ENCODE results near the gene PLD2. TPM values are rescaled to one million over a fixed set of nuclear protein-coding genes. Genes with fewer than 3 reads are reported as not detected.
"Not testable (repeated sequence)": the region's sequence is repeated elsewhere in the genome, so short reads cannot be mapped to it uniquely, and the experiment has no call there.

The PLD2 gene
- total RNA-seq, 1 experiment from 2014 or later = 13.0 TPM

DNA sequence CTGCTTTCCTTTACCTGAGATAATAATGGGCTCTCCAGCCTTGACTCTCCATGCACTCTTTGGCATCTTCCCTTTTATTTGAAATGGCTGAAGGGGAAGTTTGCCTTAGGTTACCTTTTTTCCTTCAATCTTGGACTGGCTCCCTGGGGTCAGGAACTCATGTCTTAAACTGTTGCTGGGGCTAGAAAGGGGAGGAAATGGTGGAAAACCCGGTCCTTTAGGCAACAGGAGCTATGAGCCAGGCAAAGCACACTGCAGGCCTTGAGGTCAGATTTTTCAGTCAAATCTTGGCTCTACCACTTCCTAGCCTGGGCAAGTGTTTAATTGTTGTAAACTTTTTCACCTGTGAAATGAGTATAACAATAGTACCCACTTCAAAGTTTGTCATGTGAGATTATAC, 56.4 kb downstream of the PLD2 start:
- H3K36me3 Mint-ChIP-seq (ENCODE audit: insufficient read depth, unreplicated experiment) = peaks cover 11% of the 10 kb centered on the region
- H3K27me3 Mint-ChIP-seq (ENCODE audit: unreplicated experiment) = no peaks in the 10 kb centered on the region

GRCh38 chr17:4867535-4867934, 60.6 kb downstream of the PLD2 start:
- intact Hi-C loops (cut with micrococcal nuclease; ENCODE audit: unreplicated experiment); CTCF ChIA-PET; H3K27ac Mint-ChIP-seq (ENCODE audit: unreplicated experiment); H3K4me1 Mint-ChIP-seq (ENCODE audit: low read depth, unreplicated experiment); H3K36me3 Mint-ChIP-seq (ENCODE audit: insufficient read depth, unreplicated experiment); DNase-seq; H3K4me3 Mint-ChIP-seq (ENCODE audit: low read depth, unreplicated experiment); BruUV-seq (replicated peaks); H3K27me3 Mint-ChIP-seq (ENCODE audit: unreplicated experiment); H3K9me3 Mint-ChIP-seq (ENCODE audit: low read depth, unreplicated experiment): not testable (repeated sequence)

More for the DNA sequence above, 56.4 kb downstream of the PLD2 start:
- H3K27ac Mint-ChIP-seq (ENCODE audit: unreplicated experiment) = no peak overlapping the region
- no peak overlapping the region for H3K4me3 Mint-ChIP-seq (ENCODE audit: low read depth, unreplicated experiment)
- CTCF ChIA-PET = no interaction called here
- H3K4me1 Mint-ChIP-seq (ENCODE audit: low read depth, unreplicated experiment) = peaks cover 11% of the 10 kb centered on the region
- no peaks in the 10 kb centered on the region for H3K9me3 Mint-ChIP-seq (ENCODE audit: low read depth, unreplicated experiment)
- BruUV-seq (replicated peaks) = no TSS peak
- intact Hi-C loops (cut with micrococcal nuclease; ENCODE audit: unreplicated experiment) = no loop called here
- TF ChIP-seq CTCF (IDR thresholded peaks at IDR 0.05; ENCODE audit: unreplicated experiment) = no peak
- no peak for DNase-seq

DNA sequence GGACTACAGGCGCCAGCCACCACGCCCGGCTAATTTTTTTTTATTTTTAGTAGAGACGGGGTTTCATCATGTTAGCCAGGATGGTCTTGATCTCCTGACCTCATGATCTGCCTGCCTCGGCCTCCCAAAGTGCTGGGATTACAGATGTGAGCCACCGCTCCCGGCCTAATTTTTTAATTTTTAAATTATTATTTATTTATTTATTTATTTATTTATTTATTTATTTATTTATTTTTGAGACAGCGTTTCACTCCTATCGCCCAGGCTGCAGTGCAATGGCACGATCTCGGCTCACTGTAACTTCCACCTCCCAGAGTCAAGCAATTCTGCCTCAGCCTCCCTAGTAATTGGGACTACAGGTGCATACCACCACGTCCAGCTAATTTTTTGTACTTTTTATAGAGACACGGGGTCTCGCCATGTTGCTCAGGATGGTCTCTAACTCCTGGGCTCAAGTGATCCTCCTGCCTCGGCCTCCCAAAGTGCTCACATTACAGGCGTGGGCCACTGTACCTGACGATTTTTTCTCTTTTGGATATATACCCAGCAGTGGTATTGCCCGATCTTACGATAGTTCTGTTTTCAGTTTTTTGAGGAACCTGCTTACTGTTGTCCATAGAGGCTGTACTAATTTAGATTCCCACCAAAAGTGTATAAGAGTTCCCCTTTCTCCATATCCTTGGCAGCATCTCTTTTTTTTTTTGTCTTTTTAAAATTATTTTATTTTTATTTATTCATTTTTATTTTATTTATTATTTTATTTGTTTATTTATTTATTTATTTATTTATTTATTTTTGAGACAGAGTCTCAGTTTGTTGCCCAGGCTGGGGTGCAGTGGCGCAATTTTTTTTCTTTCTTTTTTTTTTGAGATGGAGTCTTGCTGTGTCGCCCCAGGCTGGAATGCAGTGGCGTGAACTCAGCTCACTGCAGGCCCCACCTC, 62.4 kb downstream of the PLD2 start:
- H3K27ac Mint-ChIP-seq (ENCODE audit: unreplicated experiment); H3K36me3 Mint-ChIP-seq (ENCODE audit: insufficient read depth, unreplicated experiment); H3K9me3 Mint-ChIP-seq (ENCODE audit: low read depth, unreplicated experiment); DNase-seq; H3K4me1 Mint-ChIP-seq (ENCODE audit: low read depth, unreplicated experiment); intact Hi-C loops (cut with micrococcal nuclease; ENCODE audit: unreplicated experiment); H3K4me3 Mint-ChIP-seq (ENCODE audit: low read depth, unreplicated experiment); BruUV-seq (replicated peaks); H3K27me3 Mint-ChIP-seq (ENCODE audit: unreplicated experiment): not testable (repeated sequence)
- CTCF ChIA-PET = interaction anchor here (0.7 kb wide), 1 partner anchor 12 kb away, joined by 4 read pairs; no protein-coding TSS in a partner anchor

GRCh38 chr17:4870855-4871254, 63.9 kb downstream of the PLD2 start:
- no peaks in the 10 kb centered on the region for H3K9me3 Mint-ChIP-seq (ENCODE audit: low read depth, unreplicated experiment)
- no TSS peak for BruUV-seq (replicated peaks)
- CTCF ChIA-PET = no interaction called here
- no peaks in the 10 kb centered on the region for H3K27me3 Mint-ChIP-seq (ENCODE audit: unreplicated experiment)
- no peak overlapping the region for H3K4me3 Mint-ChIP-seq (ENCODE audit: low read depth, unreplicated experiment)
- no peak overlapping the region for H3K27ac Mint-ChIP-seq (ENCODE audit: unreplicated experiment)
- intact Hi-C loops (cut with micrococcal nuclease; ENCODE audit: unreplicated experiment) = no loop called here
- no peak for TF ChIP-seq CTCF (IDR thresholded peaks at IDR 0.05; ENCODE audit: unreplicated experiment)
- no peak for DNase-seq
- H3K36me3 Mint-ChIP-seq (ENCODE audit: insufficient read depth, unreplicated experiment) = peaks cover 6% of the 10 kb centered on the region
- H3K4me1 Mint-ChIP-seq (ENCODE audit: low read depth, unreplicated experiment) = peaks cover 8% of the 10 kb centered on the region

DNA sequence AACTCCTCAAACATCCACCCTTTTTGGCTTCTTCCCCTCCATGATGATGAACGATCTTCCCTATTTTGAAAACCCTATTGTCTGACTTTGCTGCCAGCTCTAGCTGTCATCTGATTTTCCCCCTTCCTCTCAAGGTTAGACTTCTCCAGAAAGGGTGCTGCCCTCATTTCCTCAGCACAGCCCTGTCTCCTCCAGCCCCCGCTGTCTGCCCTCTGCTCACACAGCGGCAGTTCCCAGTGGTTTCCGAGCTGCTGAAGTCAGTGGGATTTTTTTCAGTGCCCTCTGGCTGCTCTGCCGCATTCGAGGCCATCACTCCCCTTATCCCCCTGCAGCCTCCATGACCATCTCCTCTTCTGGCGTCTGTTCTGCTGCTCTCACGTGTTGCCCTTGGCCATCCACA, 65.8 kb downstream of the PLD2 start:
- Mint-ChIP-seq H3K27me3 (ENCODE audit: unreplicated experiment) (no peaks in the 10 kb centered on the region), H3K9me3 (ENCODE audit: low read depth, unreplicated experiment) (no peaks in the 10 kb centered on the region), H3K4me3 (ENCODE audit: low read depth, unreplicated experiment) (no peak overlapping the region), H3K36me3 (ENCODE audit: insufficient read depth, unreplicated experiment) (peaks cover 12% of the 10 kb centered on the region), H3K4me1 (ENCODE audit: low read depth, unreplicated experiment) (peaks cover 8% of the 10 kb centered on the region), H3K27ac (ENCODE audit: unreplicated experiment) (no peak overlapping the region)
- no peak for TF ChIP-seq CTCF (IDR thresholded peaks at IDR 0.05; ENCODE audit: unreplicated experiment)
- intact Hi-C loops (cut with micrococcal nuclease; ENCODE audit: unreplicated experiment) = no loop called here
- no peak for DNase-seq
- CTCF ChIA-PET = no interaction called here
- no TSS peak for BruUV-seq (replicated peaks)

Other genes starting within 250 kb of the PLD2 start
- gene GGT6, start 246.6 kb upstream of the PLD2 start, total RNA-seq (2022) = 1.1 and 1.8 TPM in 2 replicates
- gene SMTNL2, start 222.6 kb upstream of the PLD2 start, total RNA-seq (2022) = not detected in 2 replicates
- gene ALOX15, start 165.5 kb upstream of the PLD2 start, total RNA-seq (2022) = 0.27 and 0.38 TPM in 2 replicates
- 55.0 and 56.9 TPM in 2 replicates for gene PELP1, start 103.0 kb upstream of the PLD2 start, total RNA-seq (2022)
- 21.1 and 27.6 TPM in 2 replicates for gene ARRB2, start 96.5 kb upstream of the PLD2 start, total RNA-seq (2022)
- 10.9 and 13.5 TPM in 2 replicates for gene MED11, start 75.7 kb upstream of the PLD2 start, total RNA-seq (2022)
- 2.2 and 2.5 TPM in 2 replicates for gene ZMYND15, start 67.3 kb upstream of the PLD2 start, total RNA-seq (2022)
- gene CXCL16, start 67.2 kb upstream of the PLD2 start, total RNA-seq (2022) = 73.1 and 77.6 TPM in 2 replicates
- 0.54 and 0.56 TPM in 2 replicates for gene TM4SF5, start 35.3 kb upstream of the PLD2 start, total RNA-seq (2022)
- 0.59 TPM in 1 of 2 replicates, not detected in the other for gene VMO1, start 20.8 kb upstream of the PLD2 start, total RNA-seq (2022)
- gene GLTPD2, start 18.2 kb upstream of the PLD2 start, total RNA-seq (2022) = 0.71 and 0.76 TPM in 2 replicates
- gene PSMB6, start 11.0 kb upstream of the PLD2 start, total RNA-seq (2022) = 121 and 132 TPM in 2 replicates
- 86.8 and 106 TPM in 2 replicates for gene MINK1, start 26.2 kb downstream of the PLD2 start, total RNA-seq (2022)
- gene C17orf107, start 92.4 kb downstream of the PLD2 start, total RNA-seq (2022) = 2.1 and 3.2 TPM in 2 replicates
- 0.19 TPM in 1 of 2 replicates, not detected in the other for gene CHRNE, start 95.9 kb downstream of the PLD2 start, total RNA-seq (2022)
- not detected in 2 replicates for gene GP1BA, start 125.1 kb downstream of the PLD2 start, total RNA-seq (2022)
- 37.7 and 38.4 TPM in 2 replicates for gene SLC25A11, start 132.9 kb downstream of the PLD2 start, total RNA-seq (2022)
- gene RNF167, start 133.1 kb downstream of the PLD2 start, total RNA-seq (2022) = 65.2 and 77.0 TPM in 2 replicates
- 580 and 605 TPM in 2 replicates for gene PFN1, start 141.4 kb downstream of the PLD2 start, total RNA-seq (2022)
- 12.3 and 12.9 TPM in 2 replicates for gene ENO3, start 144.0 kb downstream of the PLD2 start, total RNA-seq (2022)
- 34.3 and 34.9 TPM in 2 replicates for gene SPAG7, start 160.7 kb downstream of the PLD2 start, total RNA-seq (2022)
- 21.4 and 32.3 TPM in 2 replicates for gene CAMTA2, start 180.5 kb downstream of the PLD2 start, total RNA-seq (2022)
- 0.54 TPM in 1 of 2 replicates, not detected in the other for gene INCA1, start 190.4 kb downstream of the PLD2 start, total RNA-seq (2022)
- gene KIF1C, start 190.8 kb downstream of the PLD2 start, total RNA-seq (2022) = 65.9 and 69.4 TPM in 2 replicates
- gene SLC52A1, start 228.3 kb downstream of the PLD2 start, total RNA-seq (2022) = 0.34 TPM in 1 of 2 replicates, not detected in the other

All from Calu3 (cell line).